ENCODE measurements around the gene SLK.

The SLK gene

DNA sequence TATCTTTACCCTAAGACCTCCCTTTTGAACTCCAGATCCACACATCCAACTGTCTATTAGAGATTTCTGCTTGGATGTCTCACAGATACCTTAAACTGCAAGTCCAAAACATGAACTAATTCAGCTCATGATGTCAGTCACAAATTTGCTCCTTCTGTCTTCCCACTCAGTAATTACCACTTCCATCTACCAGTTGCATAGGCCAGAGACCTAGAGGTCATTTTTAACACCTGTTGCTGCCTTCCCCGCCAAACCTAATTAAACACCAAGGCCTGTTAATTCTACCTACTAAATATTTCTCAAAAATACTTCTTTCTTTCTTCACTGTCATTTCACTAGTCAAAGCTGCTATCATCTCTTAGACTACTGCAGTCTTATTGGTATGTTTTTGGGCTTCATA lies 8.2 kb downstream of the SLK start:
- no peaks in the 10 kb centered on the region for H3K4me1 ChIP-seq (ENCODE audit: control insufficient read depth, insufficient read depth, low read length)
- H3K4me3 ChIP-seq (ENCODE audit: low read depth, low read length) = no peak overlapping the region
- no peaks in the 10 kb centered on the region for H3K9me3 ChIP-seq (ENCODE audit: control insufficient read depth, insufficient read depth, low read length)
- no peaks in the 10 kb centered on the region for H3K36me3 ChIP-seq (ENCODE audit: control insufficient read depth, insufficient read depth, low read length)
- no peaks in the 10 kb centered on the region for H3K27me3 ChIP-seq (ENCODE audit: control insufficient read depth, insufficient read depth, low read length)
- no peak overlapping the region for H3K9ac ChIP-seq (ENCODE audit: low read depth, low read length)

DNA sequence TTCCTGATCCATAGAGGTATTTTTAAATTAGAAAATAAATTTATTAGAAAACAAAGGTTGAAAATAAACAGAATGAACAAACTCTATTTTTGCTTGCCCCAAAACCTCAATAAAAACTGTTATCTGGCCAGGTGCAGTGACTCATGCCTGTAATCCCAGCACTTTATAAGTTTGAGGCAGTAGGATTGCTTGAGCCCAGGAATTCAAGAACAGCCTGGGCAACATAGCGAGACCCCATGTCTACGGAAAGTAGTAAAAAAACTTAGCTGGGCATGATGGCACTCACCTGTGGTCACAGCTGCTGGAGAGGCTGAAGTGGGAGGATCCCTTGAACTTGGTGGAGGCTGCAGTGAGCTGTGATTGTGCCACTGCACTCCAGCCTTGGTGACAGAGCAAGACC lies 10.3 kb downstream of the SLK start:
- H3K4me1 ChIP-seq (ENCODE audit: control insufficient read depth, insufficient read depth, low read length) = no peaks in the 10 kb centered on the region
- no peak overlapping the region for H3K9ac ChIP-seq (ENCODE audit: low read depth, low read length)
- no peaks in the 10 kb centered on the region for H3K27me3 ChIP-seq (ENCODE audit: control insufficient read depth, insufficient read depth, low read length)
- no peaks in the 10 kb centered on the region for H3K9me3 ChIP-seq (ENCODE audit: control insufficient read depth, insufficient read depth, low read length)
- H3K4me3 ChIP-seq (ENCODE audit: low read depth, low read length) = no peak overlapping the region
- H3K36me3 ChIP-seq (ENCODE audit: control insufficient read depth, insufficient read depth, low read length) = no peaks in the 10 kb centered on the region

DNA sequence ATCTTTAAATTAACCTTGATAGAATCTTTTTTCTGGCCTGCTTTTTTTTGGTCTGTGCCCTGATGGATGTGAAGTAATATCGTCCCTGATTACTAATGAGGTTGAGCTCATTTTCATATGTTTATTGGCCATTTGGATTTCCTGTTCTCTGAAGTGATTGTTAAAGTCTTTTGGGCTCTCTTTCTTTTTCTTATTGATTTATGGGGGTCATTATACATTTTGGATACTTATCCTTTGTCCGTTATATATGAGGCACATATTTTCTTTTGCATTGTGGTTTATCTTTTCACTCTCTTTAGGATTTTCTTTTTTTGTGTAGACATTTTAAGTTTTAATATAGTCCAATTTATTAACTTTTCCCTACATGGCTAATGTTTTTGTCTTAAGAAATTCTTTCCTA lies 12.6 kb downstream of the SLK start:
- no peaks in the 10 kb centered on the region for H3K27me3 ChIP-seq (ENCODE audit: control insufficient read depth, insufficient read depth, low read length)
- no peaks in the 10 kb centered on the region for H3K4me1 ChIP-seq (ENCODE audit: control insufficient read depth, insufficient read depth, low read length)
- H3K36me3 ChIP-seq (ENCODE audit: control insufficient read depth, insufficient read depth, low read length) = no peaks in the 10 kb centered on the region
- no peak overlapping the region for H3K4me3 ChIP-seq (ENCODE audit: low read depth, low read length)
- no peak overlapping the region for H3K9ac ChIP-seq (ENCODE audit: low read depth, low read length)
- H3K9me3 ChIP-seq (ENCODE audit: control insufficient read depth, insufficient read depth, low read length) = no peaks in the 10 kb centered on the region

DNA sequence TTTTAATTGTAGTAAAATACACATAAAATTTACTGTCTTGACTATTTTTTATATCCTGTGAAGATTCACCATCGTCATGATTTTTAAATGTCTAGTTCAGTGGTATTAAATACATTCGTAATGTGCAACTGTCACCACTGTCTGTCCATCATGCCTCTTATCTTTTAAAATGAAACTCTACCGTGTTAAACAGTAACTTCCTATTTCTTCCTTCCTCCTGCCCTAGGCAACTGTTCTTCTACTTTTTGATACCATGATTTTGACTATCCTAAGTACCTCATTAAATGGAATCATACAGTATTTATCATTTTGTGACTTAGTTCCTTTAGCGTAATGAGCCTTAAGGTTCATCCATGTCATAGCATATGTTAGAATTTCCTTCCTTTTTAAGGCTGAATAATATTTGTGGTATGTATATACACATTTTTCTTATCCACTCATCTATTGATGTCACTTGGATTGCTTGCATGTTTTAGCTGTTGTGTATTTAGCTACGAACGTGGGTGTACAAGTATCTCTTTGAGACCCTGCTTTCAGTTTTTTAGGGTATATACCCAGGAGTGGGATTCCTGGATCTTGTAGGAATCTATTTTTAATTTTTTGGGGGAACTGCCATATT lies 13.5 kb downstream of the SLK start:
- H3K4me3 ChIP-seq (ENCODE audit: low read depth, low read length) = no peak overlapping the region
- no peaks in the 10 kb centered on the region for H3K36me3 ChIP-seq (ENCODE audit: control insufficient read depth, insufficient read depth, low read length)
- no peak overlapping the region for H3K9ac ChIP-seq (ENCODE audit: low read depth, low read length)
- no peaks in the 10 kb centered on the region for H3K27me3 ChIP-seq (ENCODE audit: control insufficient read depth, insufficient read depth, low read length)
- no peaks in the 10 kb centered on the region for H3K9me3 ChIP-seq (ENCODE audit: control insufficient read depth, insufficient read depth, low read length)
- H3K4me1 ChIP-seq (ENCODE audit: control insufficient read depth, insufficient read depth, low read length) = no peaks in the 10 kb centered on the region

DNA sequence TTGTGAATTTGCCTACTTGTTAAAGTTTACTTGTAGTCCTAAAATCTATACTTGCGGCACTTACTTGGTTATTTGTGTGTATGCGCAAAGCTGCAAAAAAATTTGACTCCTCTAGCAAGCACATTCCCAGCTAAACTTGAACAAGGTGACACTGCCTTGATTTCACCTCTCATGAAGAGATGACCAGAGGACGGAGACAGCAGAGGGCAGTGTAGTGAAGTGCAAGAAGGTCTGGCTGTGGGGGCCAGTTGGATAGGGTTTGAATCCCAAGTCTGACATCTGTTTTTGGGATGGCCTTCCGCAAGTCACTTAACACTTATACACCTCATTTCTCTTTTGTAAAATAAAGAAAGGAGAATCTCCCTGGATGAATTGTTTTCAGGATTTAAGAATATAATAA lies 15.7 kb downstream of the SLK start:
- Histone ChIP-seq H3K4me1 (ENCODE audit: control insufficient read depth, insufficient read depth, low read length) (no peaks in the 10 kb centered on the region), H3K9ac (ENCODE audit: low read depth, low read length) (no peak overlapping the region)

DNA sequence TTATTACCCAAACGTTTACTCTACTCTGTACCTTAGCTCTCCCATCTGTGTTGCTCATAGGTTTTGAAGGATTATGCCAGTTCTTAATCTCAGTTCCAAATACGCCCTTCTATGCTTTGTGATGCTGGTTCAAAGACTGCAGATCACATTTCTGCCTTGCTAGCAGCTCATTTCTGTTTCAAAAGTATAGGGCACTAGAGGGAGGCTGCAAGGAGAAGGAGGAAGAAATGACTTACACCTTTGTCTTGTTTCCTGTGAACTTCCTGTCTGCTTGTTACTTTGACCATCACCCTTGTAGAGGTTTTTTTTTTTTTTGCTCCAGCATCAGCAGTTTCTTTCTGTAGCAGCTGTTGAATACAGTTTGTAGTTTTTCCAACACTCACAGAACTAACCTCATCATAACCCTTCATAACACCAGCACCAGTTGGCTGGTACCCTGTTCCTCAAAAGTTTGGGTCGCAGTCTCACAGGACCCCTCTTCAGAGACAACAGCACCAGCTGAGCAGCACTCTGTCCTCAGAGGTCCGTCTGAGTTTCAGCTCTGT lies 16.5 kb downstream of the SLK start:
- Histone ChIP-seq H3K9me3 (ENCODE audit: control insufficient read depth, insufficient read depth, low read length) (no peaks in the 10 kb centered on the region), H3K4me1 (ENCODE audit: control insufficient read depth, insufficient read depth, low read length) (no peaks in the 10 kb centered on the region), H3K9ac (ENCODE audit: low read depth, low read length) (no peak overlapping the region), H3K36me3 (ENCODE audit: control insufficient read depth, insufficient read depth, low read length) (no peaks in the 10 kb centered on the region), H3K4me3 (ENCODE audit: low read depth, low read length) (no peak overlapping the region), H3K27me3 (ENCODE audit: control insufficient read depth, insufficient read depth, low read length) (no peaks in the 10 kb centered on the region)

More for the DNA sequence above, 15.7 kb downstream of the SLK start:
- Histone ChIP-seq H3K4me3 (ENCODE audit: low read depth, low read length) (no peak overlapping the region), H3K27me3 (ENCODE audit: control insufficient read depth, insufficient read depth, low read length) (no peaks in the 10 kb centered on the region), H3K36me3 (ENCODE audit: control insufficient read depth, insufficient read depth, low read length) (no peaks in the 10 kb centered on the region), H3K9me3 (ENCODE audit: control insufficient read depth, insufficient read depth, low read length) (no peaks in the 10 kb centered on the region)

DNA sequence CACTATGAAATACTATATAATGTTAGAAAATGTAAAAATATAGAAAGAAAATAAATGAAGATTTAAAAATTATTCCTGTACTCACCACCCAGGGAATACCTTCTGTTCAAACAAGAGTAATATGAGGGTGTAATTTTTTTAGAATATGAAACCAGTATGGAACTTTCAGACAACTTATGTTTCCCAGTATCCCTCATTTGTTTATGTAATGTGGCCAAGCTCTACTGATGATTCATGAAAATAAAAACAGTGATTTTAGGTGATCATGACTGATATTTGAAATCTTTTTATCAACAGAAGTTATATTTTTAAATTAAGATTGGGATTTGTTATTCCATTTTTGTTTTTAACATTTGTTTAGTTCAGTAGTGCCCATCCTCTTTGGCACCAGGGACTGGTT lies 18.8 kb downstream of the SLK start:
- H3K36me3 ChIP-seq (ENCODE audit: control insufficient read depth, insufficient read depth, low read length) = no peaks in the 10 kb centered on the region
- no peak overlapping the region for H3K9ac ChIP-seq (ENCODE audit: low read depth, low read length)
- H3K4me1 ChIP-seq (ENCODE audit: control insufficient read depth, insufficient read depth, low read length) = no peaks in the 10 kb centered on the region
- H3K9me3 ChIP-seq (ENCODE audit: control insufficient read depth, insufficient read depth, low read length) = no peaks in the 10 kb centered on the region
- no peak overlapping the region for H3K4me3 ChIP-seq (ENCODE audit: low read depth, low read length)
- H3K27me3 ChIP-seq (ENCODE audit: control insufficient read depth, insufficient read depth, low read length) = no peaks in the 10 kb centered on the region

DNA sequence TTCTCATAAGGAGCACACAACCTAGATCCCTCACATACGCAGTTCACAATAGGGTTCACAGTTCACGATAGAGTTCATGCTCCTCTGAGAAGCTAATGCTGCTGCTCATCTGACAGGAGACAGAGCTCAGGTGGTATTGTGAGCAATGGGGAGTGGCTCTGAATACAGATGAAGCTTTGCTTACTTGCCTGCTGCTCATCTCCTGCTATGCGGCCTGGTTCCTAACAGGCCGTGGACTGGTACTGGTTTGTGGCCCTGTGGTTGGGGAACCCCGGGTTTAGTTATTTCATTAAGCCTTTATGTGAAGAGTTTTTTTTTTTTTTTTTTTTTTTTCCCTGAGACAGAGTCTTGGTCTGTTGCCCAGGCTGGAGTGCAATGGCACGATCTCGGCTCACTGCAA lies 19.4 kb downstream of the SLK start:
- Histone ChIP-seq H3K27me3 (ENCODE audit: control insufficient read depth, insufficient read depth, low read length) (no peaks in the 10 kb centered on the region), H3K4me1 (ENCODE audit: control insufficient read depth, insufficient read depth, low read length) (no peaks in the 10 kb centered on the region), H3K9ac (ENCODE audit: low read depth, low read length) (no peak overlapping the region), H3K36me3 (ENCODE audit: control insufficient read depth, insufficient read depth, low read length) (no peaks in the 10 kb centered on the region), H3K4me3 (ENCODE audit: low read depth, low read length) (no peak overlapping the region), H3K9me3 (ENCODE audit: control insufficient read depth, insufficient read depth, low read length) (no peaks in the 10 kb centered on the region)

DNA sequence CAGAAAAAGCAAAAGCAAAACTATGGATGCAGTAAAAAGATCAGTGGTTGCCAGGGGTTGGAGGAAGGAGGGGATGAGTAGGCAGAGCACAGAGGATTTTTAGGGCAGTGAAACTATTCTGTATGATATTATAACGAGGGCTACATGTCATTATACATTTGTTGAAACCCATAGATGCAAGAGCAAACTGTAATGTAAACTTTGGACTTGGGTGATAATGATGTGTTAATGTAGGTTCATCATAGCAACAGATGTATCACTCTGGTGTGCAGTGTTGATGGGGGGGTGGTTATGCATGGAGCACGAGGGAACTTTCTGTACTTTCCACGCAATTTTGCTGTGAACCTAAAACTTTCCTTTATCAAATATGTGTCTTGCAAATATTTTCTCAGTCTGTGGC lies 23.2 kb downstream of the SLK start:
- Histone ChIP-seq H3K4me1 (ENCODE audit: control insufficient read depth, insufficient read depth, low read length) (no peaks in the 10 kb centered on the region), H3K36me3 (ENCODE audit: control insufficient read depth, insufficient read depth, low read length) (no peaks in the 10 kb centered on the region), H3K4me3 (ENCODE audit: low read depth, low read length) (no peak overlapping the region), H3K27me3 (ENCODE audit: control insufficient read depth, insufficient read depth, low read length) (no peaks in the 10 kb centered on the region), H3K9ac (ENCODE audit: low read depth, low read length) (no peak overlapping the region), H3K9me3 (ENCODE audit: control insufficient read depth, insufficient read depth, low read length) (no peaks in the 10 kb centered on the region)

DNA sequence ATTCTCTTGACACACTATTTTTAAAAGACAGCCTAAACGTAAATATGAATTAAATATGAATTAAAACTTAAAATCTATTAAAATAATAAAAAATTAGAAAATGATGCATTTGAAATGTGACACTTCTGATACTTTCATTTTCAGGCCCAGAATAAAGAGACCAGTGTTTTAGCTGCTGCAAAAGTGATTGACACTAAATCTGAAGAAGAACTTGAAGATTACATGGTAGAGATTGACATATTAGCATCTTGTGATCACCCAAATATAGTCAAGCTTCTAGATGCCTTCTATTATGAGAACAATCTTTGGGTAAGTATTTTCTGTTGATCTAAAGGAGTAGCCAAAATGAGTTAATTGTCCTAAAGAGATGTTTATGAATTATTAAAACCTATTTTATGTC lies 23.6 kb downstream of the SLK start:
- no peaks in the 10 kb centered on the region for H3K4me1 ChIP-seq (ENCODE audit: control insufficient read depth, insufficient read depth, low read length)
- H3K4me3 ChIP-seq (ENCODE audit: low read depth, low read length) = no peak overlapping the region
- H3K9me3 ChIP-seq (ENCODE audit: control insufficient read depth, insufficient read depth, low read length) = no peaks in the 10 kb centered on the region
- no peak overlapping the region for H3K9ac ChIP-seq (ENCODE audit: low read depth, low read length)
- no peaks in the 10 kb centered on the region for H3K36me3 ChIP-seq (ENCODE audit: control insufficient read depth, insufficient read depth, low read length)
- H3K27me3 ChIP-seq (ENCODE audit: control insufficient read depth, insufficient read depth, low read length) = no peaks in the 10 kb centered on the region

DNA sequence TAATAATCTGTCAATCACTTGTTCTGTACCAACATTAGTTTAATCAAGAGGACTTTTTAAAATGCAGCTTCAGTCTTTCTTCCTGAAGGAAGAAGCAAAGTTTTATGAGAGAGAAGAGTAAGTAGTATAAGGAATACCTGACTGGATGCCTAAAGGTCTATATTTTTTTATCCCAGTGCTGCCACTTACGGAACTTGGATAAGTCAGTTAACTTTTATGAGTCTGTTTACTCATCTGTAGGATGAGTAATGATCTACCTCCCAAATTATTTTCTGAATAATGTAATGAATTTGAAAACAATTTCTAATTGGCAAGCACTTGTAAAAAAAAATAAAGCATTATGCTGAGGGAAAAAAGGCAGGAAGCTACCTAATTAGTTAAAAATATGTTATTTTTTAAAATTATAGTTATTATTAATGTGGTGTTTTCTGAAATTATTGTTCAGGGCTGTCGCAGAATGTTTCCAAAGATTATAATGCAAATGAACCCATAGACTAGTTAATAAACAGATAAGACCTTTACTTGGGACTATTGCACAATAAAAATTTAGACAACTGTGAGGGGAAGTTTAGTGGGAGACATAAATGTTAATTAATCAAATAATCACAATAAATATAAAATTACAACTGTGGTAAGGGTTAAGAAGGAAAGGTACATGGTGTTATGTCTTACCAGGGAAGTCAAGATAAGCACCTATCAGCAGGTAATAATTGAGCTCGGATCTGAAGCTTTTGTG lies 24.6 kb downstream of the SLK start:
- Histone ChIP-seq H3K9ac (ENCODE audit: low read depth, low read length) (no peak overlapping the region), H3K9me3 (ENCODE audit: control insufficient read depth, insufficient read depth, low read length) (no peaks in the 10 kb centered on the region), H3K4me3 (ENCODE audit: low read depth, low read length) (no peak overlapping the region), H3K4me1 (ENCODE audit: control insufficient read depth, insufficient read depth, low read length) (no peaks in the 10 kb centered on the region), H3K36me3 (ENCODE audit: control insufficient read depth, insufficient read depth, low read length) (no peaks in the 10 kb centered on the region), H3K27me3 (ENCODE audit: control insufficient read depth, insufficient read depth, low read length) (no peaks in the 10 kb centered on the region)

DNA sequence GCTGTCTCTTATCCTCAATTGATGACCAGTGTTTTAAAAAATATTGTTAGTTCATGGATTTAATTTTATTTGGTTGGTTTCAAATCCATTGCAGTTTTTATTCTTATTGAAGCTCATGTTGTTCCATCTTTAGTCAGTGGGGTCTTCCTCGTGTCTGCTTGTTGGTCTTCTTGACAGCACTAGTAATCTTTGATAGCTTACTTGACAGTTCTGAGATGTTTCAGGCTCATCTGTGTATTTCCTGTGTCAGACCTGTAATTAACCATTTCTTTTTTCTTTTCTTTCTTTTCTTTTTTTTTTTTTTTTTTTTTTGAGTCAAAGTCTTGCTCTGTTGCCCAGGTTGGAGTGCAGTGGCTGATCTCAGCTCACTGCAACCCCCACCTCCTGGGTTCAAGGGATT lies 28.2 kb downstream of the SLK start:
- Histone ChIP-seq H3K4me3 (ENCODE audit: low read depth, low read length) (no peak overlapping the region), H3K9me3 (ENCODE audit: control insufficient read depth, insufficient read depth, low read length) (no peaks in the 10 kb centered on the region), H3K9ac (ENCODE audit: low read depth, low read length) (no peak overlapping the region), H3K36me3 (ENCODE audit: control insufficient read depth, insufficient read depth, low read length) (no peaks in the 10 kb centered on the region), H3K27me3 (ENCODE audit: control insufficient read depth, insufficient read depth, low read length) (no peaks in the 10 kb centered on the region), H3K4me1 (ENCODE audit: control insufficient read depth, insufficient read depth, low read length) (no peaks in the 10 kb centered on the region)

Data from iPS-15b (cell line).